CD4-positive, alpha-beta T cell treated with Interleukin-4 for 1 hour (primary cell): ENCODE measurements around the gene UNC13B.
A peak's percentile ranks its signal among the peaks of the same experiment; 100 is the strongest.
"Not testable (repeated sequence)": the region's sequence is repeated elsewhere in the genome, so short reads cannot be mapped to it uniquely, and the experiment has no call there.

Source experiments
- DNase-seq, 2 donors: peaks; one replicate each; pipeline ENCODE4 v3.0.0-alpha.2; 2020 to 2022

The UNC13B gene

GRCh38 chr9:35395706-35396101 is 233.9 kb downstream of the UNC13B start:
- DNase-seq = no peak

DNA sequence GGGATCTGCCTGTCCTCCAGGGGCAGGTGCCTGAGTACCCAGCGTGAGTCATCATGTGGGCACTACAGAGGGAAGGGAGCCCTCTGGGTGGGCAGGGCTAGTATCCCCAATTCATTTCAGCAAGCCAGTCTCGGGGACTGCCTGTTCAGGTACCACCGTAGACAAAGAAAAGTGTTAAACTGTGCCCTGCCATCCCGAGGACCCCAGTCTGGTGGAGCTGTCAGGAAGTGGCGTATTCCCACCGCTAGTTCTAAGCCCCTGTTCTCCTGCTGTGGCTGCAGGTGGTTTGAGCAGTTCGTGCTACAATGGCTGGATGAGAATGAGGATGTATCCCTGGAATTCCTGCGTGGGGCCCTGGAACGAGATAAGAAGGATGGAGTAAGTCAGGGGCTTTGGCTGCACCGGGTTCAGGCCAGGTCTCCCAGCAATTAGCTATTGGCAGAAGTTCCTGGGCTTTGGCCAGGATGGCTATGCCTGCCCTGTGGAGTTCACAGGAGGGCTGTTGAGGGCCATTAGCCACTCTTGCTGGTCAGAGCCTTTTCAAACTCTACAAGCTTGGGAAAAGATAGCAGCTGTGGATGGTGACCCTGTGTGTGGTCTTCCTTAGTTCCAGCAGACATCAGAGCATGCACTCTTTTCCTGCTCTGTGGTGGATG is 234.9 kb downstream of the UNC13B start:
- no peak for DNase-seq

DNA sequence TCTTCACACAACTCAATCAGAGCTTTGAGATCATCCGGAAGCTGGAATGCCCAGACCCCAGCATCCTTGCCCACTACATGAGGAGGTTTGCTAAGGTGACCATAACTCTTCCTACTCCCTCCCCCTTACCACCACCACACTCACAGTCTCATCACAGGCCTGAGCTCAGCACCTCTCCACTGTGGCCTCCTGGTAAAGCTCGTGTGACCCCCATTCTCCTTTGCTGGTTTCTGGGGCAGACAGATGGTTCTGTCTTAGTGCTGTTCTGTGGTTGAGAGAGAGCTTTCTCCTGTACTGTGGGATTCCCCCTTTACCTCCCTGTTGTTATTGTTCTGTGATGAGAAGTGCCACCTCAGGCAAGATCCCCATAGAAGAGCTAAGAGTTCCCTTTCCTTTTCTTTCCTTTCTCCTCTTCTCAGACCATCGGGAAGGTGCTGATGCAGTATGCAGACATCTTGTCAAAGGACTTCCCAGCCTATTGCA is 235.4 kb downstream of the UNC13B start:
- no peak for DNase-seq

- no peak for DNase-seq
Measured at GRCh38 chr9:35397923-35398322, 236.1 kb downstream of the UNC13B start.

DNA sequence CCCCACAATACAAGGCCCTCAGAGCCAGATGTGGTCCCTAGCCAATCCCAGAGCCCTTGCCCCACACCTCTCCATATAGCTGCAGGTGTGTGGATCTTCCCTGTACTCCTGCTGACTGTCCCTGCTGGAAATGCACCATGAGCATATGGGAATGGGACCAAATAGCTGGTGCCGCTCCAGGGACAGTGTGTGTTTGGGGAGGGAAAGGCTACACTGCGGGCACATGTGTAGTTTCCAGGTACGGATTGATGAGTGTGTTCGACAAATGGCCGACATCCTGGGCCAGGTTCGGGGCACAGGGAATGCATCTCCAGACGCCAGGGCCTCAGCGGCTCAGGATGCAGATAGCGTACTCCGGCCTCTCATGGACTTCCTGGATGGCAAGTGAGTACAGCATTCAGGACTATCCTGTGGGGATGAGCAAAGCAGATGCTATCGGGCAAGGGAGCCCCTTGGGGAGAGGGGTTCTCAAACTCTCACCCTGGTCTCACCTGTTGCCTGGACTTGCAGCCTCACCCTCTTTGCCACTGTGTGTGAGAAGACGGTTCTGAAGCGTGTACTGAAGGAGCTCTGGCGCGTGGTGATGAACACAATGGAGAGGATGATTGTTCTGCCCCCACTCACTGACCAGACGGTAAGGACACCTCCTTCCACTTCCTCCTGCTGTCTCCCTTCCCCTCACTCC is 237.0 kb downstream of the UNC13B start:
- DNase-seq = no peak

DNA sequence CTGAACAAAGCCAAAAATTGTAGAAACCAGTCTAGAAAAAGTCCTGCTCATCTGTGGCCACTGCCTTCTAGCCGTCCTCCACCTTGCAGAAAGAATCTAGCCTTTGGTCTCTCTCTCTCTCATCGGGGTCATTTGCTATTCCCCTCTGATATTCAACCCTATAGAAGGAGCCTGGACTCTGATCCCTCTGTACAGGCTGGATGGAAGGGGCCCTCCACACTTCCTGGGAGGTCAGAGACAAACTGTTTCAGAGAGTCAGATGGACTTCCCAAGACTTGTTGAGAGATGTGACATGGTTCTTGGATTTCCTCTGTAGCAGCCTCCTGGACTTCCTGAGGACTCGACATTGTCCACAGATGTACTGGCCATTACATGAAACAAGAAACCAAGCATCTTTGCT is 243.1 kb downstream of the UNC13B start:
- DNase-seq = no peak

- DNase-seq = peak; percentile 33 to 37
Measured at GRCh38 chr9:35406183-35406959, 244.6 kb downstream of the UNC13B start.

- peak in 1 of 2 donors; percentile 1 for DNase-seq
Measured at GRCh38 chr9:35407846-35408245, 246.0 kb downstream of the UNC13B start.

DNA sequence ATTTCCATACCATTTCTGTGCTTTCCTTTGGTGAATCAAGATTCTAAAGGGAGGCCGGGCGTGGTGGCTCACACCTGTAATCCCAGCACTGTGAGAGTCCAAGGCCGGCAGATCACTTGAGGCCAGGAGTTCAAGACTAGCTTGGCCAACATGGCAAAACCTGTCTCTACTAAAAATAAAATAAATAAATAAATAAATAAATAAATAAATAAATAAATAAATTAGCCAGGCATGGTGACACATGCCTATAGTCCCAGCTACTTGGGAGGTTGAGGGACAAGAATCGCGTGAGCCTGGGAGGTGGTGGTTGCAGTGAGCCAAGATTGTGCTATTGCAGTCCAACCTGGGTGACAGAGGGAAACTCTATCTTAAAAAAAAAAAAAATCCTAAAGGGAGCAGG is 247.6 kb downstream of the UNC13B start:
- DNase-seq = not testable (repeated sequence)

- no peak for DNase-seq
Measured at GRCh38 chr9:35414889-35415288, 253.1 kb downstream of the UNC13B start.

DNA sequence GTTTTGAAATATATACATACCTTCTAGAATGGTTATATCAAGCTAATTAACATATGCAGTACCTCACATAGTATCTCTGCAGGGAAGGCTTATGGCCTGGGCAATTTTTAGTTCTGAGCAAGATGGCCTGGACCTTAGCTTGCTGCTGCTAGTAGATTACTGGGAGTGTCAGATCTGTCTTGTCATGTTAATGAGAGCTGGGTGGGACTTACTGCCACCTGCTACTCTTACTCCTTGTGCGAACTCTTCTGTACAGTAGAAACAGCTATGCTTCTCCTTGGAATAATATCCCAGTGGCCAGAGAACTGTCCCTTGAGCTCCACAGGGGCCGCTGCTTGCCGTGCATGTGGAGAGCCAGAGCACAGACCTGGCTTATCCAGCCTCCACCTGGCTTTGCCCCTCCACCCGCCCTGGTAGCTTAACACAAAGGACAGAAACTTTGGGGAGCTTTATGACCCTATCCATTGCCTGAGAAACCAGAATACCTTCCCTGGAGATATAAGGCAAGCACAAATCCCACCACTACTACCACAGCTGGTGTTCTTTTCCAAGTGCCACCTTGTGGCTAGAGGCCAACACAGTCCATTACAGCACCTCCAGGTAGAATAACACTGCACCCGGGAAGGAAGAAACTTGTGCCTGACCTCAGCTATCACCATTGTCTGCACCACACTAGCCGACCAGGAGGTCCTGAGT is 253.7 kb downstream of the UNC13B start:
- no peak for DNase-seq

GRCh38 chr9:35416098-35416427 is 254.3 kb downstream of the UNC13B start:
- no peak for DNase-seq

GRCh38 chr9:35422346-35422745 is 260.5 kb downstream of the UNC13B start:
- no peak for DNase-seq

- no peak for DNase-seq
Measured at GRCh38 chr9:35422753-35423152, 260.9 kb downstream of the UNC13B start.

DNA sequence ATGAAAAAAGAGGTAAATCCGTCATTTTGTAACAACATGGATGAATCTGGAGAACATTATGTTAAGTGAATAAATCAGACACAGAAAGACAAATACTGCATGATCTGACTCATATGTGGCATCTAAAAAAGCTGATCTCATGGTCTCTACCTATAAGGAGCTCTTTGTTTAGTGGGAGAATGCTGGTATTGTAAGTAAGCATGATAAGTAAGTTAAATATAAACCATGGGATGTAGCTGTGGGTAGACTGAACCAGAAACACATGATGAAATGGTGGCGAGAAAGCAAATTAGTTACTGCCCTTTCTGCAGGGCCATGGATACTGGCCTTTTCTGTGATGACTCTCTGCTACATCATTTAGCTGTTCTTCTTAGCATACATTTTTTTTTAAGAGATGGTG is 261.7 kb downstream of the UNC13B start:
- no peak for DNase-seq

- no peak for DNase-seq
Measured at GRCh38 chr9:35424356-35425352, 262.8 kb downstream of the UNC13B start.

GRCh38 chr9:35426627-35427026 is 264.8 kb downstream of the UNC13B start:
- DNase-seq = no peak

DNA sequence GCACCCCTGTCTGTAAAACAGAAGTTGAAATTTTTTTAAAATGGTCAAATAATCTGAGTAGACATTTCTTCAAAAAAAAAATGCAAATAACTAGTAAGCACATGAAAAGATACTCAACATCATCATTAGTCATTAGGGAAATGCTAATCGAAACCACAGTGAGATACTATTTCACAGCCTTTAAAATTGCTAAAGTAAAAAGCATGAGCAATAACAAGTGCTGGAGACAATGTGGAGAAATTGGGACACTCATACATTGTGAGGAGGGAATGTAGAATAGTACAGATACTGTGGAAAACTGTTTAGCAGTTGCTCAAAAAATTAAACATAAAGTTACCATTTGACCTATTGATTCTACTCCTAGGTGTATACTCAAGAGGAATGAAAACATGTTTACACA is 269.7 kb downstream of the UNC13B start:
- DNase-seq = no peak

DNA sequence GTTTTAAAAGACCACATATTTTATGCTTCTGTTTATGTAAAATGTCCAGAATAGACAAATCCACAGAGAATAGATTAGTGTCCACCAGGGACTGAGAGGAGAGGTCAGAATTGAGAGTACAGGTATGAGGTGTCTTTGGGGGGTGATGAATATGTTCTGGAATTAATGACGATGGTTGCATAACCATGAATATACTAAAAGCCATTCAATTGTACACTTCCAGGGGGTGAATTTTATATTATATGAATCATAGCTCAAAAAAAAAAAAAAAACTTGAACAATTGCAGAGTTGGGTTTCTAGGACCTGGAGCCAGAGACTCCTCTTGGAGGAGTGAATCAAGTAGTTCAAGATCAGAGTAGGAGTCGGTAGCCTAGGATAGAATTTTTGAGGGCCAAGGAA is 270.3 kb downstream of the UNC13B start:
- no peak for DNase-seq

GRCh38 chr9:35436933-35437332 is 275.1 kb downstream of the UNC13B start:
- no peak for DNase-seq

- DNase-seq = no peak
Measured at GRCh38 chr9:35446012-35446411, 284.2 kb downstream of the UNC13B start.

GRCh38 chr9:35448496-35448895 is 286.7 kb downstream of the UNC13B start:
- no peak for DNase-seq
